ENCODE data around the gene KRTAP24-1.

The KRTAP24-1 gene

GRCh38 chr21:30255679-30256078 lies 27.1 kb downstream of the KRTAP24-1 start:
- Histone ChIP-seq H3K9me3 (ENCODE audit: control insufficient read depth, low read length) (no peaks in the 10 kb centered on the region), H3K27ac (no peak overlapping the region), H3K27me3 (ENCODE audit: control insufficient read depth, insufficient read depth, low read length) (no peaks in the 10 kb centered on the region), H3K4me3 (ENCODE audit: low read depth, low read length) (no peak overlapping the region), H3K4me1 (no peaks in the 10 kb centered on the region), H3K9ac (no peak overlapping the region), H3K79me2 (no peaks in the 10 kb centered on the region), H2AFZ (no peak overlapping the region), H3K4me2 (ENCODE audit: low read length) (no peak overlapping the region), H3K36me3 (ENCODE audit: control insufficient read depth, insufficient read depth, low read length) (no peaks in the 10 kb centered on the region)
- TF ChIP-seq CTCF (IDR thresholded peaks at IDR 0.05): no peak

GRCh38 chr21:30251781-30252180 lies 31.0 kb downstream of the KRTAP24-1 start:
- no peak for TF ChIP-seq CTCF (IDR thresholded peaks at IDR 0.05)
- Histone ChIP-seq H3K4me1 (no peaks in the 10 kb centered on the region), H3K4me3 (ENCODE audit: low read depth, low read length) (no peak overlapping the region), H3K36me3 (ENCODE audit: control insufficient read depth, insufficient read depth, low read length) (no peaks in the 10 kb centered on the region), H3K79me2 (no peaks in the 10 kb centered on the region), H3K9me3 (ENCODE audit: control insufficient read depth, low read length) (no peaks in the 10 kb centered on the region), H3K4me2 (ENCODE audit: low read length) (no peak overlapping the region), H2AFZ (no peak overlapping the region), H3K27ac (no peak overlapping the region), H3K9ac (no peak overlapping the region), H3K27me3 (ENCODE audit: control insufficient read depth, insufficient read depth, low read length) (no peaks in the 10 kb centered on the region)

GRCh38 chr21:30249936-30250335 lies 32.8 kb downstream of the KRTAP24-1 start:
- Histone ChIP-seq H3K9ac (no peak overlapping the region), H3K79me2 (no peaks in the 10 kb centered on the region), H3K4me1 (no peaks in the 10 kb centered on the region), H3K27me3 (ENCODE audit: control insufficient read depth, insufficient read depth, low read length) (no peaks in the 10 kb centered on the region), H3K4me3 (ENCODE audit: low read depth, low read length) (no peak overlapping the region), H3K9me3 (ENCODE audit: control insufficient read depth, low read length) (no peaks in the 10 kb centered on the region), H3K36me3 (ENCODE audit: control insufficient read depth, insufficient read depth, low read length) (no peaks in the 10 kb centered on the region), H3K27ac (no peak overlapping the region), H3K4me2 (ENCODE audit: low read length) (no peak overlapping the region), H2AFZ (no peak overlapping the region)
- TF ChIP-seq CTCF (IDR thresholded peaks at IDR 0.05): no peak

GRCh38 chr21:30248844-30249243 lies 33.9 kb downstream of the KRTAP24-1 start:
- no peak overlapping the region for H3K9ac ChIP-seq
- no peaks in the 10 kb centered on the region for H3K4me1 ChIP-seq
- H3K4me2 ChIP-seq (ENCODE audit: low read length): no peak overlapping the region
- H3K4me3 ChIP-seq (ENCODE audit: low read depth, low read length): no peak overlapping the region
- no peak overlapping the region for H2AFZ ChIP-seq
- H3K9me3 ChIP-seq (ENCODE audit: control insufficient read depth, low read length): no peaks in the 10 kb centered on the region
- H3K27me3 ChIP-seq (ENCODE audit: control insufficient read depth, insufficient read depth, low read length): no peaks in the 10 kb centered on the region
- no peak overlapping the region for H3K27ac ChIP-seq
- H3K79me2 ChIP-seq: no peaks in the 10 kb centered on the region
- TF ChIP-seq CTCF (IDR thresholded peaks at IDR 0.05): no peak
- H3K36me3 ChIP-seq (ENCODE audit: control insufficient read depth, insufficient read depth, low read length): no peaks in the 10 kb centered on the region

GRCh38 chr21:30245061-30245460 lies 37.7 kb downstream of the KRTAP24-1 start:
- Histone ChIP-seq H3K27me3 (ENCODE audit: control insufficient read depth, insufficient read depth, low read length) (no peaks in the 10 kb centered on the region), H3K4me2 (ENCODE audit: low read length) (no peak overlapping the region), H3K27ac (no peak overlapping the region), H3K79me2 (no peaks in the 10 kb centered on the region), H3K9ac (no peak overlapping the region), H3K36me3 (ENCODE audit: control insufficient read depth, insufficient read depth, low read length) (no peaks in the 10 kb centered on the region), H3K4me1 (no peaks in the 10 kb centered on the region), H3K4me3 (ENCODE audit: low read depth, low read length) (no peak overlapping the region), H2AFZ (no peak overlapping the region), H3K9me3 (ENCODE audit: control insufficient read depth, low read length) (no peaks in the 10 kb centered on the region)
- TF ChIP-seq CTCF (IDR thresholded peaks at IDR 0.05): no peak
